Mucosa of rectum (tissue), 2 donors: Measurements from ENCODE around the gene PHC2.

ENCODE experiments used
- H3K27ac ChIP-seq, 2 donors: one replicate each; pipeline ENCODE4 v1.7.0; 2013; ENCODE audit warnings: inconsistent platforms in 2 of 2, low read depth in 2 of 2, low read length in 2 of 2
- H3K27me3 ChIP-seq, 2 donors: one replicate each; pipeline ENCODE4 v1.7.0; 2013; ENCODE audit warnings: low read length in 2 of 2; ENCODE audit not compliant: control insufficient read depth in 2 of 2, insufficient read depth in 2 of 2
- H3K36me3 ChIP-seq, 2 donors: one replicate each; pipeline ENCODE4 v1.7.0; 2013; ENCODE audit warnings: low read length in 2 of 2; ENCODE audit not compliant: control insufficient read depth in 2 of 2, insufficient read depth in 2 of 2
- H3K4me1 ChIP-seq, 2 donors: one replicate each; pipeline ENCODE4 v1.7.0; 2013; ENCODE audit warnings: low read length in 2 of 2, mild to moderate bottlenecking in 1 of 2; ENCODE audit not compliant: control insufficient read depth in 2 of 2, insufficient read depth in 2 of 2
- H3K4me3 ChIP-seq, 2 donors: one replicate each; pipeline ENCODE4 v1.7.0; 2013; ENCODE audit warnings: low read length in 2 of 2
- H3K9ac ChIP-seq, 2 donors: one replicate each; pipeline ENCODE4 v1.7.0; 2013; ENCODE audit warnings: low read length in 2 of 2, low read depth in 1 of 2, mild to moderate bottlenecking in 1 of 2
- H3K9me3 ChIP-seq, 2 donors: one replicate each; pipeline ENCODE4 v1.7.0; 2013; ENCODE audit warnings: low read length in 2 of 2; ENCODE audit not compliant: control insufficient read depth in 2 of 2
- donor health status: healthy.
- donor health status: Normal muscosa, but diverticular disease.

The PHC2 gene

DNA sequence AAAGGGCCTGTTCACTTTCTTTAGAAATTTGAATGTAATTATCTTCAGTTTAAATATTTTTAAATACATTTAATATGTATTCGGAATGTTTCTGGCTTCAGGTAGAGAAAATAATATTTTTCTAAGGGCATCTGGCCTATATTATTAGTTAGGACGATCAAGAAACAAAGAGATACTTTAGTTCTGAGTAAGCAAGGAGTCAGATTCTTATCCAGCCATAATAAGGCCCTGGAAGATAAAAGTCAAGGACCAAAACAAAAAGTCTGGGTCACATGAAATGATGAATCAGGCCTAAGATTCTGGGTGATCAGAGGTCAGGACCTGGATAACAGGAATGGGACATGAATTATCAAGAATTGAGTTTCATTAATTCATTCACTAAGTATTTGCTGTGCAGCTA is 6.3 kb downstream of the PHC2 start:
- Histone ChIP-seq H3K9me3 (no peaks in the 10 kb centered on the region), H3K4me3 (no peak overlapping the region), H3K4me1 (no peaks in the 10 kb centered on the region), H3K27me3 (peaks cover 0 to 6% of the 10 kb centered on the region in 2 donors), H3K36me3 (no peaks in the 10 kb centered on the region), H3K9ac (no peak overlapping the region), H3K27ac (no peak overlapping the region)

DNA sequence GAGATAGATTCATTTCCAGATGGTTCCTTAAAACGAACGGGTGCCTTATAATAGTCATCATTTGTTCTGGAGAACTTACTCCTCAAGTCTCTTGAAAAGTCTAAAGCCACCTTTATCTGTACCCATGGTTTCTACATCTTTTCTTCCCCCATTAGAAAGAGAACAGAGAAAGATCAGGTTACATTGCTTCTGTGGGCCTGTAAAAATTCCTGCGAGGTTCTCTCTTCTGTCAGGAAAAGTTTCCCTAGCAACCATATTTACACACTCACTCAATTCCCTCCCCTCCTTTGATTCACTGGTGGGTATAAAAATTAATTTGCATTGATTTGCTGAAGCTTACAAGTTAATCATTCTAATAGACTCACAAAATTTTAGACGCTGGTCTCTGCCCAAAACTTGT is 6.7 kb downstream of the PHC2 start:
- peaks cover 0 to 6% of the 10 kb centered on the region in 2 donors for H3K27me3 ChIP-seq
- H3K9me3 ChIP-seq, result no peaks in the 10 kb centered on the region
- H3K36me3 ChIP-seq, result no peaks in the 10 kb centered on the region
- H3K4me3 ChIP-seq, result no peak overlapping the region
- H3K27ac ChIP-seq, result no peak overlapping the region
- no peaks in the 10 kb centered on the region for H3K4me1 ChIP-seq
- H3K9ac ChIP-seq, result no peak overlapping the region

DNA sequence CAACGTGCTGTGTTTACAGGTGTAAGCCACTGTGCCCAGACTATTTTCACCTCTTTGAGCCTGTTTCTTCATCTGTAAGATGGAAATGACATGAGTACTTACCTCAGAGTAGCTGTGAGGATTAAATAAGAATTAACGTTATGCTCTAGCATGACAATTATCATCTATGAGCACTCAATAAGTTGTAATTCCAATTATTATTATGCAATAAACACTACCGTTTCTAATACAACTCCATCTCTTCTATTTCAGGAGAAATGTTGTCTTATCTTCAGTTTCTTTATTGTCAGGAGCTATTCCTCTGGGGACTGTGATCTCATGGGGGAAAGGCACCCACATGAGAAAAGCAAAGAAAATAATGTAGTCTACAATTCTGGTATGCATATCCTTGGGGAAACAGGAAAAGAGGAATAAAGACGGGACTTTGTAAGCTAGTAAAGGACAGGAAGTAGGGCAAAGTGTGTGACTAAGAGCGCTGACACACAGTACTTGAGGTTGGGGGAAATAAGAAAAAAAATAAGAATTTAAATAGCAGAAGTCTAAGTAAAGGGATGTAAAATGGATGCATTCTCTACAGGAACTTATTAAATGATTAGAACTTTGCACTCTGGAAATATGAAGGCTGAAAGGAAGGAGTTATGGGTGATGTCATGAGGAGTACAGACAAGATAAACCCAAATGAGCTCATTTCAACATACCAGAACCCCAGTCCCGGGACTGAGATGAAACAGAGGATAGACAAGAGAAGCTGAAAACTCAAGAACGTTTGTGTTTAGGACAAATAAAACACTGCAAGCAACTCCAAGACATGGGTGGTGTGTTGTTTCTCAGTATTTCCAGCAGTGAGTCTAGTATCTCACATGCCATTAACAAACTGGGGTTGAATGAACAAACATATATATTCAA is 9.8 kb downstream of the PHC2 start:
- Histone ChIP-seq H3K9ac (no peak overlapping the region), H3K27ac (peak overlapping the region in 1 of 2 donors; percentile 12), H3K27me3 (no peaks in the 10 kb centered on the region), H3K9me3 (no peaks in the 10 kb centered on the region), H3K4me1 (no peaks in the 10 kb centered on the region), H3K4me3 (no peak overlapping the region), H3K36me3 (no peaks in the 10 kb centered on the region)

DNA sequence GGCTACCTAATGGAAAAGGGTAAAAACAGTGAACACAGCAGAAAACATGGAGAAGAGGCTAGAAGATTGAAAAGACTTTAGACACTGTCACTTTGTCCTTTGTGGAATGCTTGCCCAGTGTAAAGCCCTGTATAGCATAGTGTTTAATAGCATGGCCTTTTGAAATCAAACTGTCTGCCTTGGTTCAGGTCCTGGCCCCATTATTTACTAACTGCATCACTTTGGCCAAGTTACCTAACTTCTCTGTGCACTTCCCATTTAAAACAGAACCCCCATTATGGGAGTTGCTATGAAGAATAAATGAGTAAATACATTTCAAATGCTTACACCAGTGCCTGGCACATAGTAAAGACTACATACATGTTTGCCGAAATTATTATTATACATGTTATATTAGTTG is 12.1 kb downstream of the PHC2 start:
- no peak overlapping the region for H3K4me3 ChIP-seq
- H3K36me3 ChIP-seq, result no peaks in the 10 kb centered on the region
- no peaks in the 10 kb centered on the region for H3K4me1 ChIP-seq
- no peaks in the 10 kb centered on the region for H3K27me3 ChIP-seq
- H3K9me3 ChIP-seq, result peaks cover 0 to 5% of the 10 kb centered on the region in 2 donors
- H3K9ac ChIP-seq, result no peak overlapping the region
- no peak overlapping the region for H3K27ac ChIP-seq

DNA sequence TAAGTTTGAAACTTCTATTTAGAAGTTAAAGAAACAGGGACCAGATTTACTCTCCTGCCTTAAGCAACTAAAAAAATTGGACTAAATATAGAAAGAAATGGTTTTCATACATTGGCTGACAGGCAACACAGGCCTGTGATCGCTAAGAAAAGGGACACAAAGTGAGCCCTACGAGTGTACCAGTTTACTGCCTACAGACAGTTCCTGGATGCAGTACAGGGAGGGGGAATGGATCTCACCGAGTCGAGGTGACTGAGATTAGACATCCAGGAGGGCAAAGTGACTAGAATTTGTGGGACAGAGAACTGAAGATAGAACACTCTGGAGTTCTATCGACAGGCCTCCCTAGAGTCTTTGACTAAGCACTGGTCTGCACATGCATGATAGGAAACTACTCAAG is 16.0 kb downstream of the PHC2 start:
- peaks cover 4% of the 10 kb centered on the region in 2 donors for H3K27me3 ChIP-seq
- H3K4me1 ChIP-seq, result no peaks in the 10 kb centered on the region
- no peak overlapping the region for H3K4me3 ChIP-seq
- H3K9ac ChIP-seq, result no peak overlapping the region
- H3K36me3 ChIP-seq, result no peaks in the 10 kb centered on the region
- H3K27ac ChIP-seq, result no peak overlapping the region
- peaks cover 0 to 5% of the 10 kb centered on the region in 2 donors for H3K9me3 ChIP-seq

DNA sequence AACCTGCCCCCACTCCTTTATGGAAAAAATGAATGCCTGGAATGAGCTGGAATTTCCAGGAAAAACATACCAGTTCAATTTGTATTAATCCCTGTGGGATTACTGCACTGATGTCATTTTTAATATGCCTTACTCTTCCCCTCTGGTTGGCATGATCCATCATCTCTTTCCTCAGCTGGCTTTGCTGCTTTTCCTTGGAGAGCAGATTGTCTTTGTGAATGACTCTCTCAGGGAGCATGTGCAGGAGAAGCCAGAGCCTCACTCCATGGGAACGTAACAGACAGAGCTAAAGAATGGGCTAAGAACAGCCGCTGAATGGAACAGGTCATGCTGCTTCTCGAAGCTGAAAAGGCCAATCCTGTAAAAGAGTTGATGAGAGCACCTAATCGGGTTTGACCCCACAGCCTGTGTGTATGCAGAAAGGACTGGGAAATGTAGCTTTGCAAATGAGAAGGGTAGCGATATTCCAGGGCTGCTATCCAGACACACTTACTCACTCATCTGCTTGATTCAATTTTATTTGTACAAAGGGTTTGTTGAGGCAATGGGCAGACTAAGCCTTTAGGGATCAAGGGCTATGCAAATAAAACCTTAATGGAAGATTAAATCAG is 20.7 kb downstream of the PHC2 start:
- H3K4me1 ChIP-seq, result no peaks in the 10 kb centered on the region
- H3K4me3 ChIP-seq, result no peak overlapping the region
- H3K9me3 ChIP-seq, result no peaks in the 10 kb centered on the region
- H3K27ac ChIP-seq, result peak overlapping the region in 1 of 2 donors; percentile 9
- peaks cover 4% of the 10 kb centered on the region in 2 donors for H3K27me3 ChIP-seq
- no peaks in the 10 kb centered on the region for H3K36me3 ChIP-seq
- H3K9ac ChIP-seq, result no peak overlapping the region

DNA sequence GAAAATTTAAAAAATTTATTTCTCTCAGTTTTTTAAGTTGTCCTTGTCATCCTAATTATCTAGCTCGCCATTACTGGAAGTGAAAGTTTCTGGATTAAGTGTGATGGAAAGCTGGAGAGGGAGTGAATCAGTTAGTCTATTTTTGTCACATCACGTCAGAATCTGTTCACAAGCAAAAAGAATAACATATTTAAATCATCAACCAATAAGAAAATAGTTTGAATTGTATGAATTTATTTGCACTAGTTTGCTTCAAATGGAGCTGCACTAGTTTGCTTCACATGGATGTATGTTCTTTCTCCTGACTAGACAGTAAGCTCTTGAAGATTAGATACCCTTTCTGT is 22.8 kb downstream of the PHC2 start:
- H3K9me3 ChIP-seq, result no peaks in the 10 kb centered on the region
- no peak overlapping the region for H3K4me3 ChIP-seq
- H3K9ac ChIP-seq, result no peak overlapping the region
- no peaks in the 10 kb centered on the region for H3K4me1 ChIP-seq
- H3K27me3 ChIP-seq, result peaks cover 4% of the 10 kb centered on the region in 2 donors
- no peaks in the 10 kb centered on the region for H3K36me3 ChIP-seq
- H3K27ac ChIP-seq, result no peak overlapping the region

DNA sequence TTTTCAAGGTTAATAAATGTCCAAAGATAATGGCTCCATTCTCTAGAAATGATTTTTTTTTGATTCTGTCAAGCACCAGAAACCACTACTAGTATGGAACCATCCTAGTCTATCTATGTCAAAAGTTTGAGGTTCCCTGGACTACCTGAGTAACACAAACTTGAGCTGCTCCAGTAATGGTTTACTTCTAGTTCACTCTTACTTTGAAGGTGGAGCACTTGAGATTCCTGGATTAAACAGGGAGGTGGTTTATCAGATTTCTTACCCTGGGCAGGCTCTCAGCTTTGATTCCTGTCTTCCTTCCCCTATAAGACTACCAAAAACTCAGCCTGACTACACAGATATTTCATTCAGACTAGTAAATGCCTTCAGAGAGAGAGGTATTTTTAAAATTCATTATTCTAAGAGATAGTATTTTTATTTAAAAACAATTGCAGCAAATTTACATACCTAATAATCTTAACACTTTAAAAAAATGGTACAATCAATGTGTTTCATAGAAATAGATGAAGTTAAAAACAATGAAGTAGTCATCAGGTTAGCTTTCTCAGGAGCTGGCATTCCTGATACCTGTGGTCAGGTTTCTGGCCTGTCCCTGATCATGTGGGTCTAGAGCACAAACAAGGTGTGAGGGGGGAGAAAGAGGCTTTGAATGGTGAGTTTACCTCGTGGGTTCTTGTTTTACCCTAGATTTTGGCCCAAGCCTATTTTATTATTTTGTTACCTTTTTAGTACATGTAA is 23.4 kb downstream of the PHC2 start:
- Histone ChIP-seq H3K4me1 (no peaks in the 10 kb centered on the region), H3K9me3 (no peaks in the 10 kb centered on the region), H3K9ac (no peak overlapping the region), H3K36me3 (no peaks in the 10 kb centered on the region), H3K4me3 (no peak overlapping the region), H3K27me3 (peaks cover 4% of the 10 kb centered on the region in 2 donors), H3K27ac (no peak overlapping the region)

DNA sequence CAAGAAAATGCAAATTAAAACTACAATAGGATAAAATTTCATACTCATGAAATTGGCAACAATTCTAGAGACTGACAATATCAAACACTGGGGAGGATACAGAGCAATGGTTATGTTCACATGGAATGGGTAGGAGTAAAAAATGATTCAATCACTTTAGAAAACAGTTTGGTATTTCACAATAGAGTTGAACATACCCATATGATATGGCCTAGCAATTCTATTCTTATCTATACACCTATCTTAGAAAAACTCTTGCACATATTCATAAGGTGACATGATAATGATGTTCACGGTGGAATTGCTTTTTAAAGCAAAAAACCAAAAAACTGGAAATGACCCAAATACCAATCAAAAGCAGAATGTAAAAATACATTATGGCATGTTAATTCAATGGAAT is 28.7 kb downstream of the PHC2 start:
- Histone ChIP-seq H3K4me3 (no peak overlapping the region), H3K4me1 (no peaks in the 10 kb centered on the region), H3K27me3 (no peaks in the 10 kb centered on the region), H3K27ac (no peak overlapping the region), H3K36me3 (no peaks in the 10 kb centered on the region), H3K9me3 (no peaks in the 10 kb centered on the region), H3K9ac (no peak overlapping the region)

DNA sequence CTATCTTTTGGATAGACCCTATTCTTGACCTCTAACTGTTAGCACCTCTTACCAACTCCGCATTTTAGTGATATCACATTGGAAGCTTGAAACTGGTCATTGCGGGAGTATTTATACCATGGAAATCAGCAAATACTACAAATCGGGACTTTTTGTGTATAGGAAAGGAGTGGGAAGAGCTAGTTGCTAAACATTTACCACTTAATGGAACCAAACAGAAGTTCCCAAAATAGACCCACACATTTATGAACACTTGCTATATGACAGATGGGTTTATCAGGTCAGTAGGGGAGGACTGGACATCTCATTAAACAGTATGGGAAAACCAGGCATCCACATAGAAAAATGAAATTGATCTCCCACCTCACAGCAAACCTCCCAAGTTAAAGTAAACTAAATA is 29.4 kb downstream of the PHC2 start:
- Histone ChIP-seq H3K4me3 (no peak overlapping the region), H3K27ac (no peak overlapping the region), H3K36me3 (no peaks in the 10 kb centered on the region), H3K9me3 (no peaks in the 10 kb centered on the region), H3K9ac (no peak overlapping the region), H3K4me1 (no peaks in the 10 kb centered on the region), H3K27me3 (no peaks in the 10 kb centered on the region)
